AG08396 (cell line): ENCODE data around the gene JPH4.

Source experiments
- DNase-seq: peaks from one replicate; pipeline ENCODE4 v3.0.0; 2012; ENCODE audit warnings: low spot score, mixed read lengths

The JPH4 gene

DNA sequence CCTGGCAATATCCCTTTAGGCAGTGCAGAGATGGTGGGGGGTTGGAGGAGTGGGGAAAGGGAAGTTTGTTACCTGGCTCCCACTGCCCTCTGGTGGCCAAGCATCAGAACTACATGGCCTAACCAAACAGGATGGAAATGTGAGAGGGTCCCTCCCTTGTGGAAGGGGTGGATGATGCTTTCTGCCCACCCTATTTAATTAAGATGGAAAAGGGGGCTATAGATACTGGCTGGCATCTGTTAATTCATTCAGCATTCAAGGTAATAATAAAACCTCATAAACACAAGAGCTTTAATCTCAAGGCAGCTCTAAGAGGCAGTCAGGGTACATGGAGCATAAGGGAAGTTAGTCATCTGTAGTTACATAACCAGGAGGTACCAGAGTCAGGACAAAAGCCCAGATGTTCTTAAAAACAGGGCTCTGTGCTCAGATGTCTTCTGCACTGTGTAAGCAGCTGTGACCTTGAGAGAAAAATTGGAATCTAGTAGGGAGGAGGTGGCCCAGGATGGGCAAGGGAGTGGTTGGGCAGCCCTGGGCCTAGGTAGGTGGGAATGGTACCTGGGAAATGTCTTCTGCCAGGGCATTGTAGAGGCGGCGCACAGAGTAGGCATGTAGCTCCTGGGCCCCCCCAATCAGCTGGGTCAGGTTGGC is 15.6 kb downstream of the JPH4 start:
- DNase-seq, result peak; percentile 67

DNA sequence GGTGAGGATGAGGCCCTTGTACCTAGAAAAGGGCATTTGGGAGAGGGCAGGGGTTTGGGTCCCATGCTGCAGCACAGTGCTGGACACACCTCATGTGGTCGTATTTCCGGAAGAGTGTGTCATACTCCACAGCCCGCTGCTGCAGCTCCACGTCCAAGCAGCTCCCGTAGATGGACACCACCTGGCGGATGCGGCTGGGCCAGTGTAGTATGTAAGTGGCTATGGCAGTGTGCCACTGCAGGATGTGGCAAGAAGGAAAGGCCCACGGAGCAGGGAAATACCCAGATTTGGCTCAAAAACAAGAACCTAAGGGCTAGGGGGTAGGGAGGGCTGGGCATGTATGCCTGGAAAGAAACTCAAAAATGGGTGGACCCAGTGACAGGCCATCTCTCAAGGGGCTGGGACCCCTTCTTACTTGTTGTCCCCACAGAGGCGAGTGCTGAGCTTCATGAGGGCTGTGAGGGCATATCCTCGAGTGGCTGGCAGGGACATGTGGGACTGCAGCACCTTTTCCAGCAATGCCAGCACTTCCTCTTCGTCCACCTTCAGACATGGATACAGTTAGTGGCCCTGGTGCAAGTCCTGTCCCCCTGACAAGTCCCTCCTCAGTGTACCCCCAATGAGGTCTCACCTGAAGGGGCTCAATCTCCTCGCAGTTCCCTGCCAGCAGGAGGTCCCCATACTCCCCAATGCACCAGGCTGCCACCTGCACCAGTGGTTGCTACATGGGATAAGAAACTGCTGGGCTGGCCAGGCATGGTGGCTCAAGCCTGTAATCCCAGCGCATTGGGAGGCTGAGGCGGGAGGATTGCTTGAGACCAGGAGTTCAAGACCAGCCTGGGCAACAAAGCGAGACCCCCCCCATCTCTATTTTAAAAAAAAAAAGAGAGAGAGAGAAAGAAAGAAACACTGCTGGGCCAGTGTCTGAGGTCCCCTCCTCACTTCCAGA is 16.4 kb downstream of the JPH4 start:
- no peak for DNase-seq

DNA sequence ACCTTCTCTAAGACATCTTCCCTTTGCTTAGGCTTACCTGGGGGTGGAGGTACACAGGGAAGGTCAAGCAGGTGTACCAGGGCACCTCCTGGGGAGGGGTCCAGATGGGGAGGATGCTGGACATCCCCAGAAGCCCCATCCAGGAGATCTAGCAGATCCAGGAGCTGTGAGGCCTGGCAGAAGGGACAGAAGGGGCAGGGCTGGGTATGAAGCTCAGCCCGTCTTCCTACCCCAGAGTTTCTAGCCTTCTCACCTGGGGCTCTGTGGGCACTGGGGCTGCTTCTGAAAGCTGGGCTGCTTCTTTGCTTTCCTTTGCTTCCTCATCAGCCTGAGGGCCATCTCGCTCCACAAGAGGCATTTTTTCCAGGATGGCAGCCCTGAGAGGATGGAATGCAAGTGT is 17.3 kb downstream of the JPH4 start:
- no peak for DNase-seq

DNA sequence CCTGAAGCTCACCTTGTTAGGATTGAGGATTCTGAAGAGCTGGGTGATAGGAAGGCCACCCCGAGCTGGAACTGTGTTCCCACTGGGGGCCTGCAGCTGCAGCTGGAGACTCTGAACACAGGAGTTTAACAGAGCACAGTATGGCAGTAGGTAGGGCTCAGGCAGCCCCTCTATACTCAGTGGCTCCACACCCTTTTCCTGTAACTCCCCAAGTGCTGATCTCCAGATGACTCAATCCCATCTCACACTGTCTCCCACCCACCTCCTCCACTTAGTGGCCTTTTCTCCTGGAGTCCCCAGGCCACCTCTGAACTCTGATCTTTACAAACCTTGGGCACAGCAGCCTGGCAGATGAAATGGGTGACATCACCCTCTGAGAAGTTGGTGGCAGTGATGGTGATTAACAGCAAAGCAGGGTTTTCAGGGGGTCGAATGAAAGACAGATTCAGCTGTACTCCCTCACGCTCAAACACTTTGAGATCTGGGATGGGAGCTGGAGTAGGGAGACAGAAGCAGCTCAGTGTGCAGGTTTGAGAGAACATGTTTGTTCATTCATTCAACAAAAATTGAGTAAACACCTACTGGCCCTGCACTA is 18.6 kb downstream of the JPH4 start:
- DNase-seq, result no peak

DNA sequence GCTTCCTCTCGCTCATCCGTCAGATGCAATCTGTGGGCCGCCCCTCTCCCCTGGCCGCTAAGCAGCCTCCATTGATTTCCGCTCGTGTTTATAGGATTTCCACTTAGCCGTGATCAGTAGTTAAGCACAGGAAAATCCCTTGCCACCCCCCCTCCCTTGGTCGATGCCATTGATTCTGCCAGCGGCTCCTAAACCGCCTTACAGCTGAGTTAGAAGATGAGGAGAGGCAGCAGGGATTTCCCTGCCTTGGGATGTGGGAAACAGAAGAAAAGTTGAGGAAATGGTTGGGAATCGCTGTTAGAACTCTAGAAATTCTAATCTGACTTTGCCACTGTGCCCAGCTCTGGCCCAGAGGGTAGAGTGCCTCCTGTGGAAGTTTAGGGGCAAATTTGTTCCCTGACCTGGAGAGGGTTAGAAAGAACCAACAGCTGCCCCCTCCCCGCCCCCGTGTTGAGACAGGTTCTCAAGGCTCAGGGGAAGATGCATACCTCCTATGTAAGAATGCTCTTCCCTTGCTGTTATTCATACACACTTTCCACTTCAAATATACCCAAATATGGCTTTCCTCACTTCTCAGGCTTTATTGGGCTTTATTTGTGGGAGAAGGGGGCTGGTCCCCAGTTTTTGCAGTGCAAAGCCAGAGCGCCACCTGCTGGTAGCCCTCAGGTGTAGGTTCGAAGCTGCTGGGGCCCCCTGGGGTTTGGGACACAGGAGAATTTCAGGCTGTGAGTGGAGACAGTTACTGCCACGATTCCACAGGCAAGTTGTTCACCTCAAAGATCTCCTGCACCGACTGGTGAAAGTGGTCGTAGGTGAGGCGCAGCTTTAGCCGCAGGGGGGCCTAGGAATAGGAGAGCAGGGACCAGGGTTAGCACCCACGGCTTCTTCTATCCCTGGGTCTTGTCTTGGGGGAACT is 19.3 kb downstream of the JPH4 start:
- DNase-seq, result peak; percentile 74

DNA sequence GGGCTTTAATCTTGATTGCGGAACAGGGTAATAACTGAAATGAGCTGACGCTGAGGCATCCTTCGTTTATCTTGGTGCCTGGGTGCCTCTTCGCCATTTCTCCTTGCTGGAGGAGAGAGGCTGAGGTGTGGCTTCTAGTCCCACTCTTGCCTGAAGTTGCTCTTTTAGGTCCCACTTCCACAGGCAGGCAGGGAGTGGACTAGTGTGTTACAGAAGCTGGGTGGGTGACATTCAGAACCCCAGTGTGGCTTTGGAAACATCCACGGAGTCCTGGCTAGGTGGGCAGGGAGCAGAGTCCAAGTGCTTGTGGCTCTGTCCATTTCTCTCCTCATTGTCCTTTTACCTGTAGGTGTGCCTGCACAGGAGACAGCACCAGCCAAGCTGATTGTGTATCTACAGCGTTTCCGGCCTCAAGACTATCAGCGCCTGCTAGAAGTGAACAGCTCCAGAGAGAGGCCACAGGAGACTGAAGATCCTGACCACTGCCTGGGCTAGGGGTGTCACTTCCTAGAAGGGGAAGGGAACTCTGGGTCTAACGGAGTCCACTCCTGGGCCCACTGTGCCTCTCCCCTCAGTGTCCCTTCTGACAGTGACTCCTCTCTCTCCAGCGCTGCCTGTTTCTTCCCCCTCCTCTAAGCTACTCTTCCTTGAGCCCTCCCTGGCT is 20.1 kb downstream of the JPH4 start:
- DNase-seq, result no peak

DNA sequence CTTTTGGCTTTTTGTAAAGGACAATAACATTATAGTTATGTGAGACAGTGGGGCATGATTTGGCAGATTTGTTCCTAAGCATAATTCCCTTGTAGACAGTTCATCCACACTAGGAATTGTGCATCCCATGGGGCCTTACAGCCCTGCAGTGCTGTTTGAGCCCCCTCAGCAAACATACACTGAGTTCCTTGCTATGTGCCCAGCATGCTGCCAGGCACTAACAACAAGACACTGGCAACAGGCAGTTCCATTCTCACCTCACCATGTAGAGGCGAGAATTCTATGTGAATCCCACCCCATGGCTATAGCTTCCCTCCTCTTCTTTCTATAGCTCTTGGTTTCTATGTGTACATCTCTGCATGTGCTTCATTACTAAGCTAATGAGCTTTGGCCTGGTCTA is 20.6 kb downstream of the JPH4 start:
- DNase-seq, result no peak

DNA sequence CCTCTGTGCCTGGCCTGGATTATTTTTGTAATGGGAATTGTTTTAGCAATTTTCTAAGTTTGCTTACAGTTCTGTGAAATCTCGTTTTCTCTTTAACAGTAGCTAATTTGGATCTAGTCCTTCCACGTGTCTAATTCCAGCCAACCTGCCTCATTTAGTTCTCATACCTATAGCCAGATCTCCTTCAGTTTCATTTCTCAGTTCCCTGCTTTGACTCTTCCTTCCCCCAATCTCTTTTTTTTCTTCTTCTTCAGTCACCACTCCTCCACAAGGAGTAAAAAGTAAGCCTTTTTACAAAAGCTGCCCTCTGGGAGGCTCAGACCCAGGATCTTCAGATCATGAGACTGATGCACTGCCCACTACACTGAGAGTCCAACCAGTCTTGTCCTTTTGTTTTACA is 21.1 kb downstream of the JPH4 start:
- DNase-seq, result no peak

DNA sequence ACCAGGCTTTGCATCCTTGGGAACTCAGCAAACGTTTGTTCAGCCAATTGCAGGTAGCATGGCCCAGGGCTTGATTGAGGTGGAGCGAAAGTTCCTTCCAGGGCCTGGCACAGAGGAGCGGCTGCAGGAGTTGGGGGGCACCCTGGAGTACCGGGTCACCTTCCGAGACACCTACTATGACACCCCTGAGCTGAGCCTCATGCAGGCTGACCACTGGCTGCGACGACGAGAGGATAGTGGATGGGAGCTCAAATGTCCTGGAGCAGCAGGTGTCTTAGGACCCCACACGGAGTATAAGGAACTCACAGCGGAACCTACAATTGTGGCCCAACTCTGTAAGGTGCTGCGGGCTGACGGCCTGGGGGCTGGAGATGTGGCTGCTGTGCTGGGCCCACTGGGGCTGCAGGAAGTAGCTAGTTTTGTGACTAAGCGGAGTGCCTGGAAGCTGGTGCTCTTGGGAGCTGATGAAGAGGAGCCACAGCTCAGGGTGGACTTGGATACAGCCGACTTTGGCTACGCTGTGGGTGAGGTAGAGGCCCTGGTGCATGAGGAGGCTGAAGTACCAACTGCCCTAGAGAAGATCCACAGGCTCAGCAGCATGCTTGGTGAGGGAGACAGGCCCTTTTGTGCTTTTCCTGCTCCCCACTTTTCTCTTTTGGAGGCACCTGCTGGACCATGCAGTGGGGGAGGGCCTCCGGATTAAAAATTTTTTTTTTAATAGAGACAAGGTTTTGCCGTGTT is 21.7 kb downstream of the JPH4 start:
- no peak for DNase-seq

DNA sequence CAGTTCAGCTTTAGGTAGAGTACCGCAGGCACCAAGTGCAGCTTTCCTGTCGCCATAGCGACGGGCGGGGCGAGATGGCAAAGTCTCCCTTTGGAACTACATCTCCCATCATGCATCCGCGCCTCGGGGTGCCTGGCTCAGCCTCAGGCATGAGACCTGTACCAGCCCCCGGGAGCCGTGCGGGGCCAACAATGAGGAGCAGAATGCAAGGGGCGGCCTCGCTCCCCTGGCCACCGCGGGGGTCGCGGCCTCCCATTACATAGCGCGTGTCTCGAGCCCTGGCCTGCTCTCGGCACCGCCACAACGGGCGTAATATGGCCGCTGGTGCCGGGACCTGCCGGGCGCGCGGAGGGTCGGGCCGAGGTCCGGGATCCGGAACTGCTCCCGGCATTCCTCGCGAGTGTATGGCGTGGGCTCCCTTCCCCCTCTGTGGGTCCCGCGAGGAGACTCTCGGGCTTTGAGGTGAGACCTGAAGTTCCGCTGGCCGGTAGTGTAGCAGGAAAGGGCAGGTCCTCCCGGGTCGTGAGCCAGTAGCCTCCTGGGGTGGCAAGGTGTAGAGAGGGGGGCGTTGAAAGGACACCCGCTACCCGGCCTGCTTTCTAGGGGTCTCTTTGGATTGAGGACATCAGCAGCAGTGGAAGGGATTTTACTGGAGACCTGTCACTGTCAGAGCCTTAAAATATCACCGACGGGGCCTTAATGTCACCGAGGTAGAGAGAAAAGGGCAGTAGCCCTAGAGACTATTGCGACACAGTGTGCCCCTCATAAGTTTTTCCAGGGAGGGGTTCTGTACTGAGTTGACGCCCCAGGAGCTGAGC is 22.5 kb downstream of the JPH4 start, which contains the start of gene THTPA:
TSS of gene THTPA (plus strand) at position 390 of the 818 bp plus-strand sequence. CDS start 487 bp downstream, outside the sequence.
- DNase-seq, result peak; percentile 96

DNA sequence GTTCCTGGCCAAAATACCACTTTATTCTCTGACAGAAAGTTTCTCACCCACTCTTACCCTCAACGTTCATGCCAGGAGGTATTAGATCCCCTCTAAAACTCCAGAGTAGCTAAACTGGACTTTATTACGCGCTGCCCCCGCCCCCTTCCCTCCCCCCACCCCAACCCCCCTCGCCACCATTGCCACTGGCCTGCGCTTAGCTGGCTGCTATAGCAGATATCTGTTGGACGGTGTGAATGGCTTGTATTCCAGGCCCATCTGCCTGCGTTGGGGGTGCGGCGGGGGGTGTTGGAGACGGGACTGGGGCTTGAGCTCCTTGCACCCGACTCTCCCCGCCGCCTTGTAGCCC is 23.1 kb downstream of the JPH4 start:
- DNase-seq, result no peak

DNA sequence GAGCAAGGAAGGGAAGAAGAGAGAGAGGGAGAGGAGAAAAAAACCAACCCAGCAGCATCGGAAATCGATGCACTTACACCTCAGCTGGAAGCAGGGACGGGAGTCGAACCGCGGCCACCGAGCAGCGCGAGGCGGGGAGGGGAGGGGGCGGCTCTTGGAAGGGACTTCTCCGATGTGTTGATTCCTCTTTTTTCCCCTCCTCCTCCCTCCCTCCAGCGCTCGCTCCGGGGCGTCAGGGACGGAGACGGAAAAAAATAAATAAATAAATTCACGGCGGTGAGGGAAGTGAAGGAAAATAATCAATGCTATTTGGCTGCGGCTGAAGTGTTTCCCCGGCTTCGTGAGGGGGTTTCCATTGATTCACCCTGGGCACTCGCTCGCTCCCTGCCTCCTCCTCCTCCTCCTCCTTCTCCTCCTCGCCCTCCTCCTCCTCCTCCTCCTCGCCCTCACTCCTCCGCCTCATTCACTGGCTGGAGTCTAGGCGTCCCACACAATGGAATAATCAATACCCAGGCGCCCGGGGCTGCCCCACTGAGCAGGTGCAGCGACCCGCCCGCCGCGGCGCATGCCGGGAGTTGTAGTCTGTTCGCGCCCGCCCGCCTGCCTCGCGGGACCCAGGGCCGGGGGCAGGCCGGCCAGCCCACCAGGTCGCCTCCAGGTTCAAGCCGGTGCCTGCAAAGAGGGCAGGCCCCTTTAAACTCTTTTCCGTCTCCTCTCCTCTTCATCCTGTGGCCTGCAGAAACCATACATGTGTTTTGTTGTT is 27.1 kb downstream of the JPH4 start, which contains the start of gene ZFHX2:
TSS of gene ZFHX2 (minus strand) at position 500 of the 763 bp plus-strand sequence. CDS start 16,440 bp downstream, outside the sequence.
- DNase-seq, result peak; percentile 81

DNA sequence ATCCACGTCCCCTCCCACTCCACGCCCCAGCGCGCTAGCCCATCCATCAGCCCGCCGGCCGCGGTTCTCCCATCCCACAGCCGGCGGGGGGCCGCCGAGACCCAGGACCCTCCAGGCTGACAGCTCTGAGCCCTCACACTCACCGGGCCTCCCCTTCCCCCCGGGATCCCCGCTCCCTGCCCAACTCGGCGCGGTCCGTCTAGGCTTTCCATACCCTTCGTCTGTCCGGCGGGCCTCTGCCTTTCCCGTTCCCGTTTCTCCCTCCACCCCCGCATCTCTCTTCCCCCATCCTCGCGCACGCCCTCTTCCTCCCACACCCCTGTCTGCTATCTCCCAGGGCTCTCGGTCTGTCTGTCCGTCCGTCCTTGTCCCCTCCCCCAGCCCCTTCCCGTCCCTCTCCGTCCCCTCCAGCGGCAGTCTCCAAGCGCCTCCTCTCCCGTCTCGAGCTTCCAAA is 27.8 kb downstream of the JPH4 start:
- no peak for DNase-seq

DNA sequence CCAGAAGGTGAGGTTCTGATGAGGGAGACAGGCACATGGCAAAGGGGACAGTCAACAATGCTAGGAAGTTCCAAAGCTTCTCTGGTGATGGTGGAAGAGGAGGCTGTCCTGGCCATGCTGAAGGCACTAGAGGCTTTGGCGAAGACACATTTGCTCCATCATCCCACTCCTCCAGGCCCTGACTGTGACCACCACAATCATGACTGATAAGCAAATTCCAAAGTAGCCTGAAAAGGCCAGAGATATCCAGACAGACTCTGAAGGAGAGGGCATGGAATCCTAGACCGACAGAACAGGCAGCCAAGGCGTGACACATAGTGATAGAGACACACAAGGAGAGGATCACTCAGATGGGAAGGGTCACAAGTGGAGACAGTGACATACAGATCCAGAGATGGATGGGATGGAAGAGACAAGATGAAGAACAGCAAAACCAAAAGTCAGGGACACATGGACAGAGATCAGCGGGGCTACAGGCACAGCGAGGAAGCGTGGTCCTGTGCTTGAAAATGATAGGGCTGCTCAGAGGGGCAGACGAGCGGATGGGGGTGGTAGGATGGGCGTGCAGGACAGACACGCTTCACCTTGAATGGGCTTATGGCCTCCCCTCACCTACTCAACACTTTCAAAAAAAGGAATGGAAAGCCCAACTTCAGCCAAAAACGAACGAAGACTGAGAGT is 28.3 kb downstream of the JPH4 start:
- no peak for DNase-seq

DNA sequence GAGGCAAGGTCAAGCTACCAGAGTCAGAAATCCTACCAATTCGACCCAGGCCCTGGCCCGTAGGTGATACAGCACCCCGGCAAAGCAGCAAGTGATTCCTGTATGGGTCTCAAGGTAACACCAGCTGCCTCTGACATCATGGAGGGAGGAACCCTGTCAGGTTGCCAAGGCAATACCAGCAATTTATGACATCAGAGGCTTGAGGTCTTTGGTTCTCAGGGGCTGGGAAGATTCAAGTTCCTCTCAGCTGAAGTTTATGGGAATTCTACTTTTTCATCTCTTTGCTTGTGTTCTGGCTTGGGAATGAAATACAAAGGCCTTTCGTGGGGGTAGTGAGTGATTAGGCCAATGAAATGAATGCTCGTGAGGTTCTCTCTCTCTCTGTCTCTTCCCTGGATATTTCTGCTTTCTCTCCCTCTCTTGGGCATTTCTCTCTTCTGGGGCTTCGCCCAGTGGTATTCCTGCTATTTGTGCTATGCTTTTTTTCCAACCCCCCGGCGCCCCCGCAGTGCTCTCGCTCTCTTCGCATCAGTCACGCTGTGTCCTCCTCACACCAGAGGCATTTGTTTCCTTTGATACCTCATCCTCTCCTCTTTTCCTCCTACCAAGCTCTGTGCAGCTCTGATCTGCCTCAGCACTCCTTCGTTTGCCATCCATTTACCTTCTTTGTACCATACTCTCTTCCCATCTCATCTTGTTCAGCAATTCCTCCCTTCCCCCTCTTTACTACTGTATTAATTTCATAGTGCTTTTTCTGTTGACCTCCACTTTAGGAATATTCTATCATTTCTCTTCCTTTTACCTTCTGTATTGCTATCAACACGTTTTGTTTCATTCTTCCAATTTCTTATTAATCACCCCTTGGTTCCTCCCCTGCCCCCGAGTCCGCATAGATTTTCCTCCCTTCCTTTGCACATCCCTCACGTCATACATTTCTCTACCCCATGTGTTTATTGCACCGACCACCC is 30.0 kb downstream of the JPH4 start:
- peak; percentile 29 for DNase-seq

DNA sequence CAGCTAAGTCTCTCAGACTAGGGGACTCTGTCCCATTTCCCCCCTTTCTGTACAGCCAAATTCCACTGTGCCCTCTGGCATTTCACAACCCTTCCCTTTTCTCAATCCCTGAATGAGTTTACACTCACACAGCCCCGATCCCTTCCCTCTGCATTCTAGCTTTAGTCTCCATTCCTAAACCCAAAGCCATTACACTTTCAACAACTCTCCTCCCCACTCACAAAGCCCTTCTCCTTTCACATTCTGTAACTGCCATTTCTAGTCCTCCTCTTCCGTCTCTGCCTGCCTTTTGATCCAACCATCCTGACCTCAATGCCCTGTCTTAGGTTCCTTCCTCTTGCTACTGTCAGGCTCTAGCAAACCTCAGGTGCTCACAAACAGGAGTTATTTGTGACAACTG is 30.7 kb downstream of the JPH4 start:
- DNase-seq, result no peak

DNA sequence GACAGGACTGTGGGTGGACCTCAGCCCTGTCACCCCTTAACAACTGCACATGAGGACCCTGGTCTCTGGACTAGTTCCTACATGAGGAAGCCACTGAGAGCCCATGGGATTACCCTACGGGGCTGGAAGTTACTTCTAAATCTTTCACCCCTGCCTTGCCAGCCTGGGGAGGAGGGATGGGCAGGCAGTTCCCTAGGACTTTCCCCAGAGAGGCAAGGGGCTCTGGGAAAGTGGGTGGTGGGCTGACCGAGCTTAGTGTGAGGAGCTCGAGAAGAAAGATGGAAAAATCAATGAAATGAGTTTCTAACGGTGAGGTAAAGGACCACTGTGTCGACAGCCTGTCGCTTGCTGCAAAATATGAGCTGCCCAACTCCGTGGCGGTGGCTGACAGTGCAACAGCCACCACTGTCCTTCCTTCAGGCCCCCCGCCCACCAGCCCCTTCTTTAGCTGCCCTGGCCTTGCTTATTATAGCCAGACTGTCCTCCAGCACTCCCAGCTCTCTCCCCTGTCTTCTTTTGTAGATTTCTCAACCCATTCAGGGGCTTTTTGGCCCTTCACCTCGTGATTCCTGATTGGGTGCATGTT is 32.0 kb downstream of the JPH4 start:
- DNase-seq, result no peak
